ENCODE results near the gene HOXB3. TPM values are rescaled to one million over a fixed set of nuclear protein-coding genes. Genes with fewer than 3 reads are reported as not detected.

HOXB3 gene
- polyA plus RNA-seq, 1 of the 3 experiments (the other 2 are of a cell fraction), result 0.46 TPM

DNA sequence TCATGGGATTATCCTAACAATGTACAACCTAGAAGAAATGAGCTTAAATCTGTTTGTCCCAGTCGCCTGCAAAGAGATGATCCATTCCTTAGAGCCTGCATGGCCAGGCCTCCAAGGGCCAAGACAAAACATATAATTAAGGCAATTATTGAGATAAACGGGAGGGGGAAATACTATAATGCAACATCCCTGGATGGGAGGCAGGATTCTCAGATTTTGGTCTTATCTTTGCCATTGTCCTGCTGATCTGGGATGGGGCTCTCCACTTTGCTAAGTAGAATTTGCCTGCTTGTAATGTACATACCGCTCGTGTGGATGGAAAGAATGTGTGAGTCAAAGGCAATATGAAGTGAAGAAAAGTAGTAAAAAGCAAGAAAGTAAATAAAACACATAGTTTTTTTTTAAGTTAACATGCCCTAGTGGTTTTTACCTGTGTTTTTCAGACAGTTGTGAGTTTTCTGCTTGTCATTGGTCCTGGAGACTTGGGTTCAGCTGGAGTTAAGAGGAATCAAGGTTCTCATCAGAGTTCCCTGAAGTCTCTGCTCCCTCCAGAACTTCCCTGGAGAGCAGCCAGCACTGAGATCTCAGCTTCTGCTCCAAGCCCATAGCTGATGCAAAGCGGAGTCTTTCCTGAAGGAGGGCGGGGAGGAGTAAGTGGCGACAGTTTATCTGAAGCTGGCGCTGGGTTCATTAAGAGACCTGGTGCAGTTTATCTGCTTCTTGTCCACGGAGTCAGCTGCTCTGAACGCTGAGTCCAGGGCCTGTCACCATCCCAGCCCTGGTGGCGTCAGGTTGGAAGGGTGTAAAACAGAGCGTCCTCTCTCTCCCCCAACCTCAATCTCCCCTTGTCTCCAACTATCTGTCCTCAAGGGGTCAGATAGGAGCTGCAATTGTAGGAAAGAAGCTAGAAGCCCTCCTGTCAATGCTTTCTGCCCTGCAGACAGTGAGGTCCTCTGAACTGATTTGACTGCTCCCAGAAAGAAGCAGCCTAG lies 89.3 kb downstream of the HOXB3 start:
- no peaks in the 10 kb centered on the region for H3K36me3 ChIP-seq (replicated peaks in 1 of 2; ENCODE audit: control insufficient read depth in 1 of 2, insufficient read depth in 2 of 2, low read length in 1 of 2)
- TF ChIP-seq MEF2A (IDR thresholded peaks at IDR 0.05; ENCODE audit: borderline replicate concordance, low read depth), result no peak
- TF ChIP-seq EZH2phosphoT487 (IDR thresholded peaks at IDR 0.05; ENCODE audit: borderline replicate concordance, low read depth), result no peak
- 0 out of 2 replicates have a peak, but pooled peaks have one; percentile 4 for TF ChIP-seq NFIC (IDR thresholded peaks at IDR 0.05; ENCODE audit: borderline replicate concordance)
- peaks cover 52% of the 10 kb centered on the region for H3K27me3 ChIP-seq (ENCODE audit: insufficient read depth)
- no peaks in the 10 kb centered on the region for H3K9me2 ChIP-seq
- no peak overlapping the region for H2AFZ ChIP-seq (ENCODE audit: low read depth)
- H3K9me3 ChIP-seq, result no peaks in the 10 kb centered on the region
- no peak overlapping the region for H3K9ac ChIP-seq
- H3F3A ChIP-seq (replicated peaks; ENCODE audit: insufficient read depth), result no peaks in the 10 kb centered on the region
- no peaks in the 10 kb centered on the region for H3K79me2 ChIP-seq (ENCODE audit: insufficient read depth)
- H3K27ac ChIP-seq (ENCODE audit: low read depth in 2 of 2, low read length in 1 of 2), result no peak overlapping the region
- CTCF ChIA-PET, result interaction anchor here (0.6 to 1.5 kb wide), 2 partner anchors 92 to 612 kb away, joined by 3 read pairs; no protein-coding TSS in a partner anchor
- no peak overlapping the region for H3K4me3 ChIP-seq (ENCODE audit: low read depth in 2 of 2, low read length in 1 of 2)
- no peaks in the 10 kb centered on the region for H3K4me1 ChIP-seq (ENCODE audit: control insufficient read depth in 1 of 2, insufficient read depth in 2 of 2, low read depth in 1 of 2, low read length in 1 of 2)
- no peak for DNase-seq
- 30% methylated on average over 12 of the region's 12 CpGs for WGBS (ENCODE audit: low lambda C conversion rate)
- no peak overlapping the region for H3K4me2 ChIP-seq
- H4K20me1 ChIP-seq (ENCODE audit: insufficient read depth), result no peaks in the 10 kb centered on the region
- POLR2A ChIA-PET, result no interaction called here

DNA sequence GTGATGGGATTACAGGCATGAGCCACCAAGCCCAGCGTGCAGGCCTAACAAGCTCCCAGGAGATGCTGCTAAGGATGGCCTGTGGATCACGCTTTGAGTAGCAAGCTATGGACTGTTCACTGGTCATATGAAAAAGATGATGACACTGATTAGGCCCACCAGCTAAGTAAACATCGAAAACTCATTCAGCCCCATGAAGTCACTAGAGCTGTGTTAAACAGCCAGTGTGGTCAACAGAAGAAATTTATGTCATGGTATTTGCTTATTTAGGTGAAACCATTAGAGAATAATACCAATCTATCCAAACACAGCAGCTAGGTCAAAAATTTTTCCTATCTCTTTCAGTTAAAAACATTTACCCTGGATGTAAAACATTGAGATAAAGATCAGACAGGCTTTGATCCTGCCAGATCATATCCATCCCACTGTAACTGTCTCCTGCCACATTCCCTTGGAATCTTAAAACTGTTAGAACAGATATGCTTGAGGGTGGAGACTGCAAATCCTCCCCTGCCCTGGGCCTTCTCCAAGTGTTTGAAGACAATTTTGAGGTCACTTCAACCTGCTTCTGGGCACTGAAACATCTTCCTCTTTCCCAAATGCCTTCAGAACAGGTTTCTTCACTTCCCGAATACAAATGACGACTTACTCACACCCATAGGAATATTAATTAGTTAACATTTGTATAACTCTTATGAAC lies 90.2 kb downstream of the HOXB3 start:
- Histone ChIP-seq H3K4me2 (no peak overlapping the region), H3K27ac (ENCODE audit: low read depth in 2 of 2, low read length in 1 of 2) (no peak overlapping the region), H3K9me2 (no peaks in the 10 kb centered on the region), H3K9ac (no peak overlapping the region), H2AFZ (ENCODE audit: low read depth) (no peak overlapping the region), H3K4me3 (ENCODE audit: low read depth in 2 of 2, low read length in 1 of 2) (no peak overlapping the region), H4K20me1 (ENCODE audit: insufficient read depth) (no peaks in the 10 kb centered on the region), H3K27me3 (ENCODE audit: insufficient read depth) (peaks cover 59% of the 10 kb centered on the region), H3K4me1 (ENCODE audit: control insufficient read depth in 1 of 2, insufficient read depth in 2 of 2, low read depth in 1 of 2, low read length in 1 of 2) (no peaks in the 10 kb centered on the region), H3K36me3 (replicated peaks in 1 of 2; ENCODE audit: control insufficient read depth in 1 of 2, insufficient read depth in 2 of 2, low read length in 1 of 2) (no peaks in the 10 kb centered on the region), H3K79me2 (ENCODE audit: insufficient read depth) (no peaks in the 10 kb centered on the region), H3F3A (replicated peaks; ENCODE audit: insufficient read depth) (no peaks in the 10 kb centered on the region), H3K9me3 (no peaks in the 10 kb centered on the region)
- 0 out of 2 replicates have a peak, but pooled peaks have one; percentile 8 for TF ChIP-seq TCF12 (IDR thresholded peaks at IDR 0.05)
- TF ChIP-seq SIN3A (IDR thresholded peaks at IDR 0.05; ENCODE audit: borderline replicate concordance, low read depth, low read length), result no peak
- TF ChIP-seq, protein P1, sequence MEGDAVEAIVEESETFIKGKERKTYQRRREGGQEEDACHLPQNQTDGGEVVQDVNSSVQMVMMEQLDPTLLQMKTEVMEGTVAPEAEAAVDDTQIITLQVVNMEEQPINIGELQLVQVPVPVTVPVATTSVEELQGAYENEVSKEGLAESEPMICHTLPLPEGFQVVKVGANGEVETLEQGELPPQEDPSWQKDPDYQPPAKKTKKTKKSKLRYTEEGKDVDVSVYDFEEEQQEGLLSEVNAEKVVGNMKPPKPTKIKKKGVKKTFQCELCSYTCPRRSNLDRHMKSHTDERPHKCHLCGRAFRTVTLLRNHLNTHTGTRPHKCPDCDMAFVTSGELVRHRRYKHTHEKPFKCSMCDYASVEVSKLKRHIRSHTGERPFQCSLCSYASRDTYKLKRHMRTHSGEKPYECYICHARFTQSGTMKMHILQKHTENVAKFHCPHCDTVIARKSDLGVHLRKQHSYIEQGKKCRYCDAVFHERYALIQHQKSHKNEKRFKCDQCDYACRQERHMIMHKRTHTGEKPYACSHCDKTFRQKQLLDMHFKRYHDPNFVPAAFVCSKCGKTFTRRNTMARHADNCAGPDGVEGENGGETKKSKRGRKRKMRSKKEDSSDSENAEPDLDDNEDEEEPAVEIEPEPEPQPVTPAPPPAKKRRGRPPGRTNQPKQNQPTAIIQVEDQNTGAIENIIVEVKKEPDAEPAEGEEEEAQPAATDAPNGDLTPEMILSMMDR (IDR thresholded peaks at IDR 0.05), result no peak
- TF ChIP-seq EP300 (IDR thresholded peaks at IDR 0.05; ENCODE audit: borderline replicate concordance in 1 of 2, low read depth in 1 of 2, low read length in 1 of 2), result no peak
- TF ChIP-seq, protein P2, sequence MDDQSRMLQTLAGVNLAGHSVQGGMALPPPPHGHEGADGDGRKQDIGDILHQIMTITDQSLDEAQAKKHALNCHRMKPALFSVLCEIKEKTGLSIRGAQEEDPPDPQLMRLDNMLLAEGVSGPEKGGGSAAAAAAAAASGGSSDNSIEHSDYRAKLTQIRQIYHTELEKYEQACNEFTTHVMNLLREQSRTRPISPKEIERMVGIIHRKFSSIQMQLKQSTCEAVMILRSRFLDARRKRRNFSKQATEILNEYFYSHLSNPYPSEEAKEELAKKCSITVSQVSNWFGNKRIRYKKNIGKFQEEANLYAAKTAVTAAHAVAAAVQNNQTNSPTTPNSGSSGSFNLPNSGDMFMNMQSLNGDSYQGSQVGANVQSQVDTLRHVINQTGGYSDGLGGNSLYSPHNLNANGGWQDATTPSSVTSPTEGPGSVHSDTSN (IDR thresholded peaks at IDR 0.05), result peak; percentile 46
- no peak for DNase-seq
- POLR2A ChIA-PET, result no interaction called here
- WGBS (ENCODE audit: low lambda C conversion rate), result 33% methylated on average over 5 of the region's 5 CpGs
- CTCF ChIA-PET, result interaction anchor here (0.6 to 1.5 kb wide), 4 partner anchors 49 to 611 kb away, joined by 3 read pairs; no protein-coding TSS in a partner anchor
